Stimulated activated CD4-positive, alpha-beta T cell treated with anti-CD3 and anti-CD28 coated beads, Interleukin-2, amount 100 ng/mL, for 24 hours (primary cell): Measurements from ENCODE around the gene CTRL.
A peak's percentile ranks its signal among the peaks of the same experiment; 100 is the strongest.
"Not testable (repeated sequence)": the region's sequence is repeated elsewhere in the genome, so short reads cannot be mapped to it uniquely, and the experiment has no call there.

ENCODE experiments used
- DNase-seq, 2 donors: peaks; one replicate each; pipeline ENCODE4 v3.0.0-alpha.2; 2020

The CTRL gene

GRCh38 chr16:67931712-67932461 lies at the start of gene CTRL:
CTRL (minus strand) TSS chr16:67931862; CDS start chr16:67931852, 10 bp downstream.
- DNase-seq, result no peak

GRCh38 chr16:67979955-67980678 lies 48.5 kb upstream of the CTRL start, which contains the start of gene DPEP3:
DPEP3 (minus strand) TSS chr16:67980499; CDS start chr16:67980380, 119 bp downstream.
- no peak for DNase-seq

- DNase-seq, result no peak
Measured at GRCh38 chr16:67977469-67978227, 46.0 kb upstream of the CTRL start.

GRCh38 chr16:67977005-67977404 lies 45.3 kb upstream of the CTRL start:
- DNase-seq, result no peak

GRCh38 chr16:67976205-67976604 lies 44.5 kb upstream of the CTRL start:
- no peak for DNase-seq

- no peak for DNase-seq
Measured at GRCh38 chr16:67975321-67976105, 43.9 kb upstream of the CTRL start.

- DNase-seq, result not testable (repeated sequence)
Measured at GRCh38 chr16:67972285-67972684, 40.6 kb upstream of the CTRL start.

GRCh38 chr16:67971111-67971510 lies 39.4 kb upstream of the CTRL start:
- DNase-seq, result no peak

- DNase-seq, result no peak
Measured at GRCh38 chr16:67969254-67970039, 37.8 kb upstream of the CTRL start.

- peak; percentile 87 to 93 for DNase-seq
Measured at GRCh38 chr16:67968400-67969253, 37.0 kb upstream of the CTRL start, which contains the start of gene SLC12A4. SLC12A4 (minus strand) TSS chr16:67968637; CDS start chr16:67968553, 84 bp downstream.

GRCh38 chr16:67967958-67968399 lies 36.3 kb upstream of the CTRL start:
- peak; percentile 47 to 59 for DNase-seq

- peak; percentile 19 to 24 for DNase-seq
Measured at GRCh38 chr16:67967183-67967957, 35.7 kb upstream of the CTRL start.

- DNase-seq, result no peak
Measured at GRCh38 chr16:67966549-67967182, 35.0 kb upstream of the CTRL start.

- DNase-seq, result no peak
Measured at GRCh38 chr16:67965668-67966548, 34.2 kb upstream of the CTRL start.

- no peak for DNase-seq
Measured at GRCh38 chr16:67964477-67965131, 32.9 kb upstream of the CTRL start.

- DNase-seq, result no peak
Measured at GRCh38 chr16:67963662-67964321, 32.1 kb upstream of the CTRL start.

- no peak for DNase-seq
Measured at GRCh38 chr16:67963292-67963661, 31.6 kb upstream of the CTRL start.
